Upper lobe of right lung (tissue), 1 donor: Measurements from ENCODE around the gene SMIM12. TPM values are rescaled to one million over a fixed set of nuclear protein-coding genes. Genes with fewer than 3 reads are reported as not detected.

Experiments
- ATAC-seq: fragments of 200-7000 bp; cut with Tn5 transposase; one replicate; pipeline ENCODE4 v1.9.1; 2020; ENCODE audit warnings: mild to moderate bottlenecking, moderate library complexity
- DNase-seq: peaks from one replicate; pipeline ENCODE4 v3.0.0-alpha.2; 2020
- H3K27ac ChIP-seq: fragments of 200-600 bp; one replicate; pipeline ENCODE4 v1.8.0; 2022
- H3K27me3 ChIP-seq: fragments of 200-600 bp; one replicate; pipeline ENCODE4 v1.8.0; 2022; ENCODE audit warnings: mild to moderate bottlenecking
- H3K36me3 ChIP-seq: fragments of 200-600 bp; one replicate; pipeline ENCODE4 v1.8.0; 2022
- H3K4me1 ChIP-seq: fragments of 200-600 bp; one replicate; pipeline ENCODE4 v1.8.0; 2022
- H3K4me3 ChIP-seq: fragments of 200-600 bp; one replicate; pipeline ENCODE4 v1.8.0; 2022; ENCODE audit warnings: mild to moderate bottlenecking
- H3K9me3 ChIP-seq: fragments of 200-600 bp; one replicate; pipeline ENCODE4 v1.8.0; 2022
- CTCF ChIP-seq: fragments of 200-600 bp; IDR thresholded peaks from one replicate; pipeline ENCODE4 v1.8.0; 2022; ENCODE audit warnings: antibody characterized with exemption
- intact Hi-C: fragments of 100-400 bp; cut with DNase I; formaldehyde crosslinking; loops from one replicate; pipeline ENCODE4 v1.11.0; 2022
- total RNA-seq: library from RNA; stranded (reverse); fragmentation: NEBNext Ultra II Directional; extraction: Animal tissue kit (Norgen Biotek cat#: 25700); gene quantifications from one replicate; pipeline ENCODE4 v1.2.1, GENCODE V29; 2021
- donor health status: DM: no; HTN: yes; CAD: no; lungs with severe emphysema.

The SMIM12 gene
- total RNA-seq, 1 donor from 2014 or later, result 38.6 TPM

GRCh38 chr1:34844252-34844634 is 15.3 kb downstream of the SMIM12 start:
- intact Hi-C loops, result no loop called here

GRCh38 chr1:34843392-34844251 is 15.9 kb downstream of the SMIM12 start:
- ATAC-seq (no peak), DNase-seq (no peak)
- Histone ChIP-seq H3K4me3 (no peak overlapping the region), H3K27me3 (no peaks in the 10 kb centered on the region), H3K36me3 (peaks cover 4% of the 10 kb centered on the region), H3K4me1 (peaks cover 17% of the 10 kb centered on the region), H3K27ac (peak overlapping the region; percentile 6), H3K9me3 (no peaks in the 10 kb centered on the region)
- intact Hi-C loops, result no loop called here
- no peak for TF ChIP-seq CTCF

More at GRCh38 chr1:34844252-34844634, 15.3 kb downstream of the SMIM12 start:
- Histone ChIP-seq H3K9me3 (no peaks in the 10 kb centered on the region), H3K36me3 (peaks cover 4% of the 10 kb centered on the region), H3K27ac (no peak overlapping the region), H3K27me3 (no peaks in the 10 kb centered on the region), H3K4me3 (no peak overlapping the region), H3K4me1 (peaks cover 17% of the 10 kb centered on the region)
- no peak for TF ChIP-seq CTCF
- DNase-seq (no peak), ATAC-seq (no peak)

GRCh38 chr1:34842952-34843371 is 16.6 kb downstream of the SMIM12 start:
- no peaks in the 10 kb centered on the region for H3K9me3 ChIP-seq
- no peak for DNase-seq
- peak; percentile 22 for ATAC-seq
- intact Hi-C loops, result no loop called here
- H3K4me1 ChIP-seq, result peaks cover 17% of the 10 kb centered on the region
- peak overlapping the region; percentile 6 for H3K27ac ChIP-seq
- peaks cover 4% of the 10 kb centered on the region for H3K36me3 ChIP-seq
- H3K4me3 ChIP-seq, result no peak overlapping the region
- no peak for TF ChIP-seq CTCF
- H3K27me3 ChIP-seq, result no peaks in the 10 kb centered on the region

GRCh38 chr1:34842073-34842472 is 17.5 kb downstream of the SMIM12 start:
- intact Hi-C loops, result no loop called here
- Histone ChIP-seq H3K4me1 (peaks cover 17% of the 10 kb centered on the region), H3K9me3 (no peaks in the 10 kb centered on the region), H3K4me3 (no peak overlapping the region), H3K27me3 (no peaks in the 10 kb centered on the region), H3K36me3 (no peaks in the 10 kb centered on the region), H3K27ac (no peak overlapping the region)
- DNase-seq (no peak), ATAC-seq (no peak)
- no peak for TF ChIP-seq CTCF

GRCh38 chr1:34840426-34840825 is 19.1 kb downstream of the SMIM12 start:
- Histone ChIP-seq H3K36me3 (no peaks in the 10 kb centered on the region), H3K27ac (no peak overlapping the region), H3K4me1 (peaks cover 14% of the 10 kb centered on the region), H3K9me3 (no peaks in the 10 kb centered on the region), H3K27me3 (no peaks in the 10 kb centered on the region), H3K4me3 (no peak overlapping the region)
- ATAC-seq (no peak), DNase-seq (no peak)
- no peak for TF ChIP-seq CTCF
- intact Hi-C loops, result no loop called here
